Fibroblast of upper back skin (primary cell): Measurements from ENCODE around the gene ACSL5.
A peak's percentile ranks its signal among the peaks of the same experiment; 100 is the strongest.

Experiments
- DNase-seq: peaks from one replicate; pipeline ENCODE4 v3.0.0-alpha.2; 2013

Gene ACSL5

GRCh38 chr10:112373912-112374338 lies at the start of gene ACSL5:
Gene ACSL5 (plus strand): TSS chr10:112374116. CDS start chr10:112394947, 20,831 bp downstream.
- DNase-seq = no peak

GRCh38 chr10:112327678-112328077 lies 46.2 kb upstream of the ACSL5 start:
- no peak for DNase-seq

- no peak for DNase-seq
Observed at GRCh38 chr10:112330162-112330561, 43.8 kb upstream of the ACSL5 start.

GRCh38 chr10:112330607-112331160 lies 43.2 kb upstream of the ACSL5 start:
- no peak for DNase-seq

GRCh38 chr10:112332022-112332421 lies 41.9 kb upstream of the ACSL5 start:
- no peak for DNase-seq

- DNase-seq = no peak
Observed at GRCh38 chr10:112332509-112333228, 41.2 kb upstream of the ACSL5 start.

GRCh38 chr10:112333452-112333851 lies 40.5 kb upstream of the ACSL5 start:
- DNase-seq = no peak

- peak; percentile 70 for DNase-seq
Observed at GRCh38 chr10:112335111-112335867, 38.6 kb upstream of the ACSL5 start.

GRCh38 chr10:112335868-112336265 lies 38.0 kb upstream of the ACSL5 start:
- no peak for DNase-seq

GRCh38 chr10:112336556-112337201 lies 37.2 kb upstream of the ACSL5 start:
- DNase-seq = no peak

- no peak for DNase-seq
Observed at GRCh38 chr10:112338957-112339356, 35.0 kb upstream of the ACSL5 start.

- DNase-seq = no peak
Observed at GRCh38 chr10:112340601-112341000, 33.3 kb upstream of the ACSL5 start.

GRCh38 chr10:112343056-112343806 lies 30.7 kb upstream of the ACSL5 start:
- DNase-seq = no peak

GRCh38 chr10:112344261-112344660 lies 29.7 kb upstream of the ACSL5 start:
- no peak for DNase-seq

- DNase-seq = no peak
Observed at GRCh38 chr10:112345202-112345601, 28.7 kb upstream of the ACSL5 start.

GRCh38 chr10:112345743-112346142 lies 28.2 kb upstream of the ACSL5 start:
- DNase-seq = no peak

GRCh38 chr10:112346774-112347173 lies 27.1 kb upstream of the ACSL5 start:
- no peak for DNase-seq

GRCh38 chr10:112347709-112348671 lies 25.9 kb upstream of the ACSL5 start:
- no peak for DNase-seq

GRCh38 chr10:112348759-112349158 lies 25.2 kb upstream of the ACSL5 start:
- no peak for DNase-seq

GRCh38 chr10:112349521-112350085 lies 24.3 kb upstream of the ACSL5 start:
- no peak for DNase-seq

- DNase-seq = no peak
Observed at GRCh38 chr10:112351146-112351545, 22.8 kb upstream of the ACSL5 start.
